PC-9 (cell line): ENCODE measurements around the gene CD63. TPM values are rescaled to one million over a fixed set of nuclear protein-coding genes. Genes with fewer than 3 reads are reported as not detected.

Source experiments
- BruUV-seq: library from RNA; stranded (reverse); fragments of 400-500 nt; replicated peaks from 2 replicates; lab custom pipeline; 2021; lab: Mats Ljungman, UMichigan
- CTCF ChIA-PET: fragments of 300-600 bp; sonication (Branson Sonifier 250); formaldehyde crosslinking; loops from one replicate; lab custom pipeline; 2022; ENCODE audit warnings: antibody characterized with exemption; lab: Charles Lee
- POLR2A ChIA-PET: fragments of 300-600 bp; sonication (Branson Sonifier 250); formaldehyde crosslinking; loops from one replicate; lab custom pipeline; 2022; ENCODE audit warnings: antibody characterized with exemption; ENCODE audit not compliant: unreplicated experiment; lab: Charles Lee
- DNase-seq, 2 experiments: peaks; one replicate each; pipeline versions ENCODE4 v3.0.0 to v3.0.0-alpha.2; 2015 to 2022; ENCODE audit warnings: mixed read lengths in 1 of 2
- H2AFZ ChIP-seq: fragments of 200-600 bp; sonication (generic); 2 replicates; pipeline ENCODE4 v1.8.1; 2017; ENCODE audit warnings: antibody characterized with exemption
- H3F3A ChIP-seq: fragments of 200-600 bp; sonication (generic); 2 replicates; pipeline ENCODE4 v1.8.1; 2017; ENCODE audit warnings: antibody characterized with exemption, mild to moderate bottlenecking, low read depth; ENCODE audit not compliant: insufficient read depth
- H3K27ac ChIP-seq: fragments of 200-600 bp; sonication (generic); 2 replicates; pipeline ENCODE4 v1.6.1; 2016; ENCODE audit warnings: mixed run types
- H3K27me3 ChIP-seq: fragments of 200-600 bp; sonication (generic); 2 replicates; pipeline ENCODE4 v1.6.1; 2016; ENCODE audit warnings: low read depth, mixed run types; ENCODE audit not compliant: insufficient read depth
- H3K36me3 ChIP-seq: fragments of 200-600 bp; sonication (generic); 2 replicates; pipeline ENCODE4 v1.6.1; 2016; ENCODE audit warnings: low read depth, mixed run types
- H3K4me1 ChIP-seq: fragments of 200-600 bp; sonication (generic); replicated peaks from 2 replicates; pipeline ENCODE4 v1.6.1; 2016; ENCODE audit warnings: mixed run types; ENCODE audit not compliant: insufficient read depth
- H3K4me2 ChIP-seq: fragments of 200-600 bp; sonication (generic); 2 replicates; pipeline ENCODE4 v1.6.1; 2017; ENCODE audit warnings: mixed run types
- H3K4me3 ChIP-seq: fragments of 200-600 bp; sonication (generic); 2 replicates; pipeline ENCODE4 v1.6.1; 2016; ENCODE audit warnings: mixed run types
- H3K79me2 ChIP-seq: fragments of 200-600 bp; sonication (generic); 2 replicates; pipeline ENCODE4 v1.6.1; 2017; ENCODE audit warnings: low read depth, mixed run types
- H3K9me2 ChIP-seq: fragments of 200-600 bp; sonication (generic); 2 replicates; pipeline ENCODE4 v1.8.1; 2017; ENCODE audit warnings: mild to moderate bottlenecking; ENCODE audit not compliant: insufficient read depth
- H3K9me3 ChIP-seq: fragments of 200-600 bp; sonication (generic); 2 replicates; pipeline ENCODE4 v1.8.1; 2016; ENCODE audit warnings: low read depth; ENCODE audit not compliant: insufficient read depth
- H4K20me1 ChIP-seq: fragments of 200-600 bp; sonication (generic); 2 replicates; pipeline ENCODE4 v1.8.1; 2017; ENCODE audit not compliant: insufficient read depth
- CTCF ChIP-seq: fragments of 200-600 bp; sonication (generic); conservative IDR thresholded peaks from 2 replicates; pipeline ENCODE4 v1.6.1; 2017; ENCODE audit warnings: mixed run types, antibody characterized with exemption, mild to moderate bottlenecking, moderate library complexity
- EZH2 ChIP-seq: fragments of 200-600 bp; sonication (generic); IDR thresholded peaks from 2 replicates; pipeline ENCODE4 v1.8.0; 2017; ENCODE audit warnings: antibody characterized with exemption, low read depth
- intact Hi-C: fragments of 100-400 bp; cut with micrococcal nuclease; formaldehyde crosslinking; loops from one replicate; pipeline ENCODE4 v1.10.0; 2022; ENCODE audit not compliant: unreplicated experiment
- total RNA-seq: library from RNA; stranded (reverse); gene quantifications from 2 replicates; pipeline ENCODE4 v1.2.3, GENCODE V29; 2021

CD63 gene
- total RNA-seq, 1 experiment from 2014 or later: 434 TPM

- TF ChIP-seq CTCF (no peak), EZH2 (no peak)
- no peak overlapping the region for H3K4me2 ChIP-seq
Measured at GRCh38 chr12:55746174-55746912, 17.5 kb upstream of the CD63 start.

GRCh38 chr12:55745361-55746173, 16.8 kb upstream of the CD63 start:
- H3K27ac ChIP-seq: no peak overlapping the region
- H3K9me3 ChIP-seq: no peaks in the 10 kb centered on the region
- peaks cover 12% of the 10 kb centered on the region; the same call in 1 of the 2 replicates for H3K4me1 ChIP-seq
- intact Hi-C loops: no loop called here
- ChIA-PET CTCF (interaction anchor here (0.6 kb wide), 1 partner anchor 58 kb away, joined by 8 read pairs; no protein-coding TSS in a partner anchor), POLR2A (no interaction called here)
- no peak overlapping the region for H2AFZ ChIP-seq
- no TSS peak for BruUV-seq
- DNase-seq: no peak
- H3K4me3 ChIP-seq: no peak overlapping the region
- peaks cover 13% of the 10 kb centered on the region for H3F3A ChIP-seq
- no peak overlapping the region for H3K4me2 ChIP-seq
- no peaks in the 10 kb centered on the region for H3K9me2 ChIP-seq
- no peaks in the 10 kb centered on the region for H4K20me1 ChIP-seq
- no peaks in the 10 kb centered on the region for H3K36me3 ChIP-seq
- no peak for TF ChIP-seq EZH2
- TF ChIP-seq CTCF: no peak
- no peaks in the 10 kb centered on the region for H3K79me2 ChIP-seq
- H3K27me3 ChIP-seq: no peaks in the 10 kb centered on the region

More at GRCh38 chr12:55746174-55746912, 17.5 kb upstream of the CD63 start:
- no TSS peak for BruUV-seq
- H3K4me3 ChIP-seq: no peak overlapping the region
- H3K27ac ChIP-seq: no peak overlapping the region
- CTCF ChIA-PET: interaction anchor here (0.6 kb wide), 1 partner anchor 753 kb away, joined by 20 read pairs; no protein-coding TSS in a partner anchor
- peaks cover 6% of the 10 kb centered on the region for H3F3A ChIP-seq
- H3K9me3 ChIP-seq: no peaks in the 10 kb centered on the region
- H3K36me3 ChIP-seq: no peaks in the 10 kb centered on the region
- no peaks in the 10 kb centered on the region for H4K20me1 ChIP-seq
- no peaks in the 10 kb centered on the region for H3K79me2 ChIP-seq
- H2AFZ ChIP-seq: no peak overlapping the region
- H3K9me2 ChIP-seq: no peaks in the 10 kb centered on the region
- no peaks in the 10 kb centered on the region for H3K27me3 ChIP-seq
- H3K4me1 ChIP-seq: peaks cover 12% of the 10 kb centered on the region; the same call in 1 of the 2 replicates
- intact Hi-C loops: no loop called here
- DNase-seq: no peak
- POLR2A ChIA-PET: no interaction called here

- Histone ChIP-seq H4K20me1 (no peaks in the 10 kb centered on the region), H3K9me2 (no peaks in the 10 kb centered on the region), H3K79me2 (no peaks in the 10 kb centered on the region), H3K4me2 (peak overlapping the region; percentile 91), H3K4me1 (peaks cover 12% of the 10 kb centered on the region; the same call in 1 of the 2 replicates), H2AFZ (no peak overlapping the region), H3K9me3 (no peaks in the 10 kb centered on the region), H3K36me3 (no peaks in the 10 kb centered on the region), H3K27ac (no peak overlapping the region), H3K27me3 (no peaks in the 10 kb centered on the region), H3K4me3 (peak overlapping the region; percentile 59; the same call in 1 of the 2 replicates), H3F3A (peaks cover 10% of the 10 kb centered on the region; the same call in 1 of the 2 replicates)
- TF ChIP-seq EZH2: no peak
- no peak for TF ChIP-seq CTCF
- POLR2A ChIA-PET: interaction anchor here (0.5 kb wide), 1 partner anchor 73 kb away, joined by 3 read pairs; the partner anchor contains the start of gene SARNP
- CTCF ChIA-PET: no interaction called here
- intact Hi-C loops: loop anchor here (5.0 kb wide), 1 partner anchor 73 kb away; the partner anchor contains the start of genes ORMDL2 and SARNP
- DNase-seq: no peak
- no TSS peak for BruUV-seq
Measured at GRCh38 chr12:55744340-55745030, 15.7 kb upstream of the CD63 start.
